PC-9 (cell line): Measurements from ENCODE around the gene FCER2. TPM values are rescaled to one million over a fixed set of nuclear protein-coding genes. Genes with fewer than 3 reads are reported as not detected.

ENCODE experiments used
- BruUV-seq: library from RNA; stranded (reverse); fragments of 400-500 nt; replicated peaks from 2 replicates; lab custom pipeline; 2021; lab: Mats Ljungman, UMichigan
- CTCF ChIA-PET: fragments of 300-600 bp; sonication (Branson Sonifier 250); formaldehyde crosslinking; loops from one replicate; lab custom pipeline; 2022; ENCODE audit warnings: antibody characterized with exemption; lab: Charles Lee
- POLR2A ChIA-PET: fragments of 300-600 bp; sonication (Branson Sonifier 250); formaldehyde crosslinking; loops from one replicate; lab custom pipeline; 2022; ENCODE audit warnings: antibody characterized with exemption; ENCODE audit not compliant: unreplicated experiment; lab: Charles Lee
- DNase-seq, 2 experiments: peaks; one replicate each; pipeline versions ENCODE4 v3.0.0 to v3.0.0-alpha.2; 2015 to 2022; ENCODE audit warnings: mixed read lengths in 1 of 2
- H2AFZ ChIP-seq: fragments of 200-600 bp; sonication (generic); 2 replicates; pipeline ENCODE4 v1.8.1; 2017; ENCODE audit warnings: antibody characterized with exemption
- H3F3A ChIP-seq: fragments of 200-600 bp; sonication (generic); 2 replicates; pipeline ENCODE4 v1.8.1; 2017; ENCODE audit warnings: antibody characterized with exemption, mild to moderate bottlenecking, low read depth; ENCODE audit not compliant: insufficient read depth
- H3K27ac ChIP-seq: fragments of 200-600 bp; sonication (generic); 2 replicates; pipeline ENCODE4 v1.6.1; 2016; ENCODE audit warnings: mixed run types
- H3K27me3 ChIP-seq: fragments of 200-600 bp; sonication (generic); 2 replicates; pipeline ENCODE4 v1.6.1; 2016; ENCODE audit warnings: low read depth, mixed run types; ENCODE audit not compliant: insufficient read depth
- H3K36me3 ChIP-seq: fragments of 200-600 bp; sonication (generic); 2 replicates; pipeline ENCODE4 v1.6.1; 2016; ENCODE audit warnings: low read depth, mixed run types
- H3K4me1 ChIP-seq: fragments of 200-600 bp; sonication (generic); replicated peaks from 2 replicates; pipeline ENCODE4 v1.6.1; 2016; ENCODE audit warnings: mixed run types; ENCODE audit not compliant: insufficient read depth
- H3K4me2 ChIP-seq: fragments of 200-600 bp; sonication (generic); 2 replicates; pipeline ENCODE4 v1.6.1; 2017; ENCODE audit warnings: mixed run types
- H3K4me3 ChIP-seq: fragments of 200-600 bp; sonication (generic); 2 replicates; pipeline ENCODE4 v1.6.1; 2016; ENCODE audit warnings: mixed run types
- H3K79me2 ChIP-seq: fragments of 200-600 bp; sonication (generic); 2 replicates; pipeline ENCODE4 v1.6.1; 2017; ENCODE audit warnings: low read depth, mixed run types
- H3K9me2 ChIP-seq: fragments of 200-600 bp; sonication (generic); 2 replicates; pipeline ENCODE4 v1.8.1; 2017; ENCODE audit warnings: mild to moderate bottlenecking; ENCODE audit not compliant: insufficient read depth
- H3K9me3 ChIP-seq: fragments of 200-600 bp; sonication (generic); 2 replicates; pipeline ENCODE4 v1.8.1; 2016; ENCODE audit warnings: low read depth; ENCODE audit not compliant: insufficient read depth
- H4K20me1 ChIP-seq: fragments of 200-600 bp; sonication (generic); 2 replicates; pipeline ENCODE4 v1.8.1; 2017; ENCODE audit not compliant: insufficient read depth
- EZH2 ChIP-seq: fragments of 200-600 bp; sonication (generic); IDR thresholded peaks from 2 replicates; pipeline ENCODE4 v1.8.0; 2017; ENCODE audit warnings: antibody characterized with exemption, low read depth
- intact Hi-C: fragments of 100-400 bp; cut with micrococcal nuclease; formaldehyde crosslinking; loops from one replicate; pipeline ENCODE4 v1.10.0; 2022; ENCODE audit not compliant: unreplicated experiment
- total RNA-seq: library from RNA; stranded (reverse); gene quantifications from 2 replicates; pipeline ENCODE4 v1.2.3, GENCODE V29; 2021
- TF ChIP-seq, protein P1 (sequence below): fragments of 200-600 bp; sonication (generic); conservative IDR thresholded peaks from 2 replicates; pipeline ENCODE4 v1.6.1; 2017; ENCODE audit warnings: mixed run types, antibody characterized with exemption, mild to moderate bottlenecking, moderate library complexity

FCER2 gene
- total RNA-seq, 1 experiment from 2014 or later: not detected

DNA sequence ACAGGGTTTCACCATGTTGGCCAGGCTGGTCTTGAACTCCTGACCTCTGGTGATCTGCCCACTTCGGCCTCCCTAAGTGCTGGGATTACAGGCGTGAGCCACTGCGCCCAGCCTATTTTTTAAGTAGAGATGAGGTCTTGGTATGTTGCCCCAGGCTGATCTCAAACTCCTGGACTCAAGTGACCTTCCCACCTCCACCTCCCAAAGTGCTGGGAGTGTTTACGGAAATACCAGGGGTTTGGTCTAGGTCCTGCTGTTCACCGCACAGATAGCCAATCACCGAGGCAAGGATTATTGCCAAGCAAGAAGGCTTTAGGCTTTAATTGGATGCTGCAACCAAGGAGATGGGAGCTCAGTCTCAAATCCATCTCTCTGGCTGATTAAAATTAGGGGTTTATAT is 18.4 kb upstream of the FCER2 start:
- Histone ChIP-seq H3K4me3 (no peak overlapping the region), H3F3A (no peaks in the 10 kb centered on the region), H3K36me3 (no peaks in the 10 kb centered on the region), H3K4me2 (no peak overlapping the region), H3K9me2 (no peaks in the 10 kb centered on the region), H4K20me1 (no peaks in the 10 kb centered on the region), H3K27ac (no peak overlapping the region), H3K79me2 (no peaks in the 10 kb centered on the region), H3K4me1 (no peaks in the 10 kb centered on the region), H2AFZ (no peak overlapping the region), H3K27me3 (peaks cover 11% of the 10 kb centered on the region; the same call in 1 of the 2 replicates), H3K9me3 (0 out of 2 replicates have a peak, but pooled peaks cover 3% of the 10 kb centered on the region)
- intact Hi-C loops: no loop called here
- TF ChIP-seq EZH2: no peak
- TF ChIP-seq, protein P1, sequence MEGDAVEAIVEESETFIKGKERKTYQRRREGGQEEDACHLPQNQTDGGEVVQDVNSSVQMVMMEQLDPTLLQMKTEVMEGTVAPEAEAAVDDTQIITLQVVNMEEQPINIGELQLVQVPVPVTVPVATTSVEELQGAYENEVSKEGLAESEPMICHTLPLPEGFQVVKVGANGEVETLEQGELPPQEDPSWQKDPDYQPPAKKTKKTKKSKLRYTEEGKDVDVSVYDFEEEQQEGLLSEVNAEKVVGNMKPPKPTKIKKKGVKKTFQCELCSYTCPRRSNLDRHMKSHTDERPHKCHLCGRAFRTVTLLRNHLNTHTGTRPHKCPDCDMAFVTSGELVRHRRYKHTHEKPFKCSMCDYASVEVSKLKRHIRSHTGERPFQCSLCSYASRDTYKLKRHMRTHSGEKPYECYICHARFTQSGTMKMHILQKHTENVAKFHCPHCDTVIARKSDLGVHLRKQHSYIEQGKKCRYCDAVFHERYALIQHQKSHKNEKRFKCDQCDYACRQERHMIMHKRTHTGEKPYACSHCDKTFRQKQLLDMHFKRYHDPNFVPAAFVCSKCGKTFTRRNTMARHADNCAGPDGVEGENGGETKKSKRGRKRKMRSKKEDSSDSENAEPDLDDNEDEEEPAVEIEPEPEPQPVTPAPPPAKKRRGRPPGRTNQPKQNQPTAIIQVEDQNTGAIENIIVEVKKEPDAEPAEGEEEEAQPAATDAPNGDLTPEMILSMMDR: no peak
- BruUV-seq: no TSS peak
- CTCF ChIA-PET: no interaction called here
- POLR2A ChIA-PET: interaction anchor here (0.6 kb wide), 1 partner anchor 352 kb away, joined by 6 read pairs; no protein-coding TSS in a partner anchor
- no peak for DNase-seq

DNA sequence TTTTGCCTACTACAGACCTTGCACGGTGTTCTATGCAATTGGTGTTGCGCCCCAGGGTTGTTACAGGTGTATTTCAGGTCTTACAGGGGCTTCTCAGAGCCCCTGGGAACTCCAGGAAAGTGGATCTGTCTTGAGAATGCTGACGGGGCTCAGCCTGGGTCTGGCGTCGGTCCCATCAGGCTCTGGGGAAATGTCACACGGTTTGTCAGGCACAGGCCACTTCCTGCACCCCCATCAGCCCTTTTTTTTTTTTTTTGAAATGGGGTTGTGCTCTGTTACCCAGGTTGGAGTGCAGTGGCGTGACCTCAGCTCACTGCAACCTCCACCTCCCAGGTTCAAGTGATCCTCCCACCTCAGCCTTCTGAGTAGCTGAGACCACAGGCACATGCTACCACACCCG is 16.7 kb upstream of the FCER2 start:
- CTCF ChIA-PET: no interaction called here
- Histone ChIP-seq H2AFZ (no peak overlapping the region), H3F3A (no peaks in the 10 kb centered on the region), H4K20me1 (no peaks in the 10 kb centered on the region), H3K4me2 (no peak overlapping the region), H3K4me1 (no peaks in the 10 kb centered on the region), H3K79me2 (no peaks in the 10 kb centered on the region), H3K27me3 (peaks cover 11% of the 10 kb centered on the region; the same call in 1 of the 2 replicates), H3K9me3 (0 out of 2 replicates have a peak, but pooled peaks cover 3% of the 10 kb centered on the region), H3K4me3 (no peak overlapping the region), H3K36me3 (no peaks in the 10 kb centered on the region), H3K27ac (no peak overlapping the region), H3K9me2 (no peaks in the 10 kb centered on the region)
- intact Hi-C loops: no loop called here
- no TSS peak for BruUV-seq
- POLR2A ChIA-PET: no interaction called here
- no peak for DNase-seq
- TF ChIP-seq, protein P1: no peak
- no peak for TF ChIP-seq EZH2

DNA sequence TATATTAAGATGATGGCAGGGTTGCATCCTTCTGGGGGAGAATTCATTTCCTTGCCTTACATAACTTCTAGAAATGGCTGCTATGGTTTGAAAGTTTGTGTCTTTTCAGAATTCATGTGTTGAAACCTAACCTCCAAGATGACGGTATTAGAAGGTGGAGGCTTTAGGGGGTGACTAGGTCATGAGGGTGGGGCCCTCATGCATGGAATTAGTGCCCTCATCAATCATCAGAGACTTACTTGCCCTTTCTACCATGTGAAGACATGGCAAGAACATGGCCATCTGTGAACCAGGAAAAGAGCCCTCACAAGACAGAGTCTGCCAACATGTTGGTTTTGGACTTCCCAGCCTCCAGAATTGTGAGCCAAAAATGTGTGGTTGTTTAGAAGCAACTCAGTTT is 14.8 kb upstream of the FCER2 start:
- TF ChIP-seq EZH2: no peak
- TF ChIP-seq, protein P1: no peak
- Histone ChIP-seq H3K27me3 (peaks cover 5% of the 10 kb centered on the region; the same call in 1 of the 2 replicates), H3K4me2 (no peak overlapping the region), H3K36me3 (no peaks in the 10 kb centered on the region), H3K27ac (no peak overlapping the region), H3K9me2 (no peaks in the 10 kb centered on the region), H3K79me2 (no peaks in the 10 kb centered on the region), H4K20me1 (no peaks in the 10 kb centered on the region), H3K4me1 (no peaks in the 10 kb centered on the region), H3F3A (no peaks in the 10 kb centered on the region), H3K9me3 (0 out of 2 replicates have a peak, but pooled peaks cover 3% of the 10 kb centered on the region), H3K4me3 (no peak overlapping the region), H2AFZ (no peak overlapping the region)
- POLR2A ChIA-PET: no interaction called here
- DNase-seq: no peak
- CTCF ChIA-PET: no interaction called here
- no TSS peak for BruUV-seq
- intact Hi-C loops: no loop called here
